Spleen (tissue), 7 donors: ENCODE data around the gene C19orf12.

Source experiments
- CTCF ChIP-seq, 11 experiments: fragments of 200-600 bp in 7 of 11; fragments of 450-650 bp in 4 of 11; sonication (generic) in 4 of 11; IDR thresholded peaks in 8 of 11; conservative IDR thresholded peaks in 3 of 11; 1 replicate in 7 of 11; 2 replicates in 4 of 11; pipeline versions ENCODE4 v1.4.0 to v1.8.0; 2016 to 2021; ENCODE audit warnings: antibody characterized with exemption in 11 of 11, inconsistent platforms in 4 of 11, mild to moderate bottlenecking in 1 of 11
- POLR2AphosphoS5 ChIP-seq, 3 donors: sonication (generic); formaldehyde crosslinking; IDR thresholded peaks; one replicate each; pipeline ENCODE4 v1.5.1; 2017; ENCODE audit warnings: antibody characterized with exemption in 3 of 3
- donor health status: DM: no; HTN: no; CAD: no; lungs with moderate emphysema.
- donor health status: DM: no; HTN: no; CAD: no.
- donor health status: DM: no; HTN: no; CAD: no.

DNA sequence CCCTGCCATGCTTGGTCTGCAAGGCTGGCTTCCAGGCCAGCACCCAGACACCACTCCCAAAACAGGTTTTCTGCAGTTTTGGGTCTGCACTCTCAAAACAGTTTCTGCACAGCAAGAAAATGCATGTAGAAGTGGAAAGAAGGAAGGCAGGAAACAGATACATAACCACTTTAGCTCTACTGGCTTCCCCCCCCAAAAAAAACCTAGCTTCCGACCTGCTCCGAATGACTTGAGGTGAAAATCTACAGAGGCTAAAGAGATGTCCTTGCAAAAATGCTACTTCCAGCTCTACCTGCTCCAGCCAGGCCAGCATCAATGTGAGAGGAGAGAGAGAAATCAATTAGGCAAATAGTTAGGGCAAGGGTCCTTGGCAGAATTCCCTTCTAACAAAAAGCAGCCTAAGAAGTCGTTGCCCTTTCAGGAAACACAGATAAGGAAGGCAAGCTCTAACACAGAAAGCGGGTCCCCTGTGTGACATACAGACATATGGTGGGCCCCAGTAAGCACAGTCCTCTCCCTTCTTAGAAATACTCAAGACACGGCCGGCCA lies 3.4 kb downstream of the C19orf12 start:
- TF ChIP-seq CTCF (IDR thresholded peaks at IDR 0.05 in 8 of 11, conservative IDR thresholded peaks at IDR 0.05 in 3 of 11) (no peak), POLR2AphosphoS5 (IDR thresholded peaks at IDR 0.05) (no peak)
